ENCODE results near the gene MGAT4B. TPM values are rescaled to one million over a fixed set of nuclear protein-coding genes. Genes with fewer than 3 reads are reported as not detected.

MGAT4B gene
- total and polyA plus RNA-seq, 4 donors, result 42.0 to 156 (median 83.7) TPM

GRCh38 chr5:179815491-179816249, 9.0 kb upstream of the MGAT4B start:
- Histone ChIP-seq H3K27me3 (ENCODE audit: control insufficient read depth in 4 of 4, insufficient read depth in 4 of 4, low read length in 3 of 4) (no peaks in the 10 kb centered on the region), H3K9ac (ENCODE audit: low read depth in 1 of 2, low read length in 2 of 2) (no peak overlapping the region), H3K27ac (ENCODE audit: low read depth in 1 of 2, low read length in 2 of 2) (no peak overlapping the region), H3K36me3 (ENCODE audit: control insufficient read depth in 4 of 4, insufficient read depth in 3 of 4, low read depth in 1 of 4, low read length in 3 of 4) (no peaks in the 10 kb centered on the region), H3K9me3 (ENCODE audit: control insufficient read depth in 4 of 4, low read length in 3 of 4) (no peaks in the 10 kb centered on the region), H3K4me1 (ENCODE audit: control insufficient read depth in 4 of 4, insufficient read depth in 4 of 4, low read length in 3 of 4) (peaks cover 21 to 54% (median 33%) of the 10 kb centered on the region in 4 donors), H3K4me3 (ENCODE audit: low read depth in 1 of 3, low read length in 3 of 3) (no peak overlapping the region)
- no peak for DNase-seq (ENCODE audit: low spot score)
- TF ChIP-seq HNF4A (conservative IDR thresholded peaks at IDR 0.05) (no peak), YY1 (IDR thresholded peaks at IDR 0.05) (no peak), FOXA1 (IDR thresholded peaks at IDR 0.05) (no peak)
- WGBS, result 94% methylated on average over 21 of the region's 21 CpGs

GRCh38 chr5:179814090-179814489, 7.4 kb upstream of the MGAT4B start:
- no peaks in the 10 kb centered on the region for H3K36me3 ChIP-seq (ENCODE audit: control insufficient read depth in 4 of 4, insufficient read depth in 3 of 4, low read depth in 1 of 4, low read length in 3 of 4)
- H3K9me3 ChIP-seq (ENCODE audit: control insufficient read depth in 4 of 4, low read length in 3 of 4), result no peaks in the 10 kb centered on the region
- no peak for DNase-seq (ENCODE audit: low spot score)
- no peak for TF ChIP-seq FOXA2 (IDR thresholded peaks at IDR 0.05)
- TF ChIP-seq REST (IDR thresholded peaks at IDR 0.05), result no peak
- TF ChIP-seq GABPA (IDR thresholded peaks at IDR 0.05 in 1 of 2, conservative IDR thresholded peaks at IDR 0.05 in 1 of 2), result no peak
- TF ChIP-seq JUND (IDR thresholded peaks at IDR 0.05), result no peak
- no peak for TF ChIP-seq RAD21 (IDR thresholded peaks at IDR 0.05)
- TF ChIP-seq TAF1 (conservative IDR thresholded peaks at IDR 0.05), result no peak
- TF ChIP-seq NR2F2 (IDR thresholded peaks at IDR 0.05), result no peak
- TF ChIP-seq CTCF (IDR thresholded peaks at IDR 0.05; ENCODE audit: low read depth, low read length, missing input control), result no peak
- TF ChIP-seq RXRA (IDR thresholded peaks at IDR 0.05), result no peak
- TF ChIP-seq YY1 (IDR thresholded peaks at IDR 0.05), result no peak
- TF ChIP-seq MAX (IDR thresholded peaks at IDR 0.05), result no peak
- TF ChIP-seq HNF4A (conservative IDR thresholded peaks at IDR 0.05), result no peak
- no peak for TF ChIP-seq FOXA1 (IDR thresholded peaks at IDR 0.05)
- no peak overlapping the region for H3K4me3 ChIP-seq (ENCODE audit: low read depth in 1 of 3, low read length in 3 of 3)
- WGBS, result 86% methylated on average over 3 of the region's 3 CpGs
- peaks cover 14 to 40% (median 22%) of the 10 kb centered on the region in 4 donors for H3K4me1 ChIP-seq (ENCODE audit: control insufficient read depth in 4 of 4, insufficient read depth in 4 of 4, low read length in 3 of 4)
- no peaks in the 10 kb centered on the region for H3K27me3 ChIP-seq (ENCODE audit: control insufficient read depth in 4 of 4, insufficient read depth in 4 of 4, low read length in 3 of 4)
- peak overlapping the region; percentile 5 to 57 for H3K27ac ChIP-seq (ENCODE audit: low read depth in 1 of 2, low read length in 2 of 2)
- no peak overlapping the region for H3K9ac ChIP-seq (ENCODE audit: low read depth in 1 of 2, low read length in 2 of 2)
